ENCODE data around the gene PDE11A. TPM values are rescaled to one million over a fixed set of nuclear protein-coding genes. Genes with fewer than 3 reads are reported as not detected.

The PDE11A gene
- total and polyA plus RNA-seq, 2 of the 13 experiments (the other 11 are each of a cell fraction or from before 2014, with no cell fraction given): 1.2 to 1.7 TPM

- TF ChIP-seq HMGXB3 (CRISPR knock-in tag; IDR thresholded peaks at IDR 0.05; ENCODE audit: borderline replicate concordance) (no peak), ZNF382 (CRISPR knock-in tag; IDR thresholded peaks at IDR 0.05; ENCODE audit: borderline replicate concordance) (no peak), ZSCAN25 (CRISPR knock-in tag; IDR thresholded peaks at IDR 0.05) (peak; percentile 77), NONO (IDR thresholded peaks at IDR 0.05) (no peak), NONO (CRISPR knock-in tag; conservative IDR thresholded peaks at IDR 0.05) (peak; percentile 86), IRF1 (CRISPR knock-in tag; IDR thresholded peaks at IDR 0.05; ENCODE audit: low read depth) (no peak), ZNF383 (CRISPR knock-in tag; IDR thresholded peaks at IDR 0.05; ENCODE audit: borderline replicate concordance) (no peak), SP5 (CRISPR knock-in tag; IDR thresholded peaks at IDR 0.05; ENCODE audit: borderline replicate concordance, low read depth) (peak; percentile 91), ZNF225 (CRISPR knock-in tag; IDR thresholded peaks at IDR 0.05) (peak; percentile 41; the same call in 1 of the 2 replicates), ONECUT2 (CRISPR knock-in tag; IDR thresholded peaks at IDR 0.05) (no peak), SAP130 (CRISPR knock-in tag; IDR thresholded peaks at IDR 0.05; ENCODE audit: low read depth) (peak; percentile 93), GATAD2A (CRISPR knock-in tag; IDR thresholded peaks at IDR 0.05) (peak; percentile 75), TMF1 (CRISPR knock-in tag; IDR thresholded peaks at IDR 0.05; ENCODE audit: low read depth) (no peak), HDAC1 (CRISPR knock-in tag; IDR thresholded peaks at IDR 0.05) (peak; percentile 75; the same call in 1 of the 2 replicates), ZFP90 (CRISPR knock-in tag; IDR thresholded peaks at IDR 0.05; ENCODE audit: borderline replicate concordance) (peak; percentile 55; the same call in 1 of the 2 replicates), IRF9 (CRISPR knock-in tag; IDR thresholded peaks at IDR 0.05; ENCODE audit: borderline replicate concordance) (peak; percentile 85), EEA1 (CRISPR knock-in tag; IDR thresholded peaks at IDR 0.05; ENCODE audit: borderline replicate concordance) (peak; percentile 83), PLRG1 (conservative IDR thresholded peaks at IDR 0.05) (no peak), IKZF5 (CRISPR knock-in tag; IDR thresholded peaks at IDR 0.05) (peak; percentile 80; the same call in 1 of the 2 replicates), SRF (IDR thresholded peaks at IDR 0.05; ENCODE audit: low read depth, low read length) (no peak), ATM (IDR thresholded peaks at IDR 0.05; ENCODE audit: borderline replicate concordance) (no peak), ZNF143 (CRISPR knock-in tag; IDR thresholded peaks at IDR 0.05) (peak; percentile 27; the same call in 1 of the 2 replicates)
These were observed at the start of gene PDE11A (continued) for GRCh38 chr2:178072383-178073301.
